PC-9 (cell line): ENCODE results near the gene PSD2.

Source experiments
- EZH2 ChIP-seq: fragments of 200-600 bp; sonication (generic); IDR thresholded peaks from 2 replicates; pipeline ENCODE4 v1.8.0; 2017; ENCODE audit warnings: antibody characterized with exemption, low read depth
- TF ChIP-seq, protein P1 (sequence below): fragments of 200-600 bp; sonication (generic); conservative IDR thresholded peaks from 2 replicates; pipeline ENCODE4 v1.6.1; 2017; ENCODE audit warnings: mixed run types, antibody characterized with exemption, mild to moderate bottlenecking, moderate library complexity

GRCh38 chr5:139769477-139769876 is 26.1 kb upstream of the PSD2 start:
- TF ChIP-seq, protein P1, sequence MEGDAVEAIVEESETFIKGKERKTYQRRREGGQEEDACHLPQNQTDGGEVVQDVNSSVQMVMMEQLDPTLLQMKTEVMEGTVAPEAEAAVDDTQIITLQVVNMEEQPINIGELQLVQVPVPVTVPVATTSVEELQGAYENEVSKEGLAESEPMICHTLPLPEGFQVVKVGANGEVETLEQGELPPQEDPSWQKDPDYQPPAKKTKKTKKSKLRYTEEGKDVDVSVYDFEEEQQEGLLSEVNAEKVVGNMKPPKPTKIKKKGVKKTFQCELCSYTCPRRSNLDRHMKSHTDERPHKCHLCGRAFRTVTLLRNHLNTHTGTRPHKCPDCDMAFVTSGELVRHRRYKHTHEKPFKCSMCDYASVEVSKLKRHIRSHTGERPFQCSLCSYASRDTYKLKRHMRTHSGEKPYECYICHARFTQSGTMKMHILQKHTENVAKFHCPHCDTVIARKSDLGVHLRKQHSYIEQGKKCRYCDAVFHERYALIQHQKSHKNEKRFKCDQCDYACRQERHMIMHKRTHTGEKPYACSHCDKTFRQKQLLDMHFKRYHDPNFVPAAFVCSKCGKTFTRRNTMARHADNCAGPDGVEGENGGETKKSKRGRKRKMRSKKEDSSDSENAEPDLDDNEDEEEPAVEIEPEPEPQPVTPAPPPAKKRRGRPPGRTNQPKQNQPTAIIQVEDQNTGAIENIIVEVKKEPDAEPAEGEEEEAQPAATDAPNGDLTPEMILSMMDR, result no peak
- no peak for TF ChIP-seq EZH2
